ENCODE measurements around the gene MALRD1.

Gene MALRD1

DNA sequence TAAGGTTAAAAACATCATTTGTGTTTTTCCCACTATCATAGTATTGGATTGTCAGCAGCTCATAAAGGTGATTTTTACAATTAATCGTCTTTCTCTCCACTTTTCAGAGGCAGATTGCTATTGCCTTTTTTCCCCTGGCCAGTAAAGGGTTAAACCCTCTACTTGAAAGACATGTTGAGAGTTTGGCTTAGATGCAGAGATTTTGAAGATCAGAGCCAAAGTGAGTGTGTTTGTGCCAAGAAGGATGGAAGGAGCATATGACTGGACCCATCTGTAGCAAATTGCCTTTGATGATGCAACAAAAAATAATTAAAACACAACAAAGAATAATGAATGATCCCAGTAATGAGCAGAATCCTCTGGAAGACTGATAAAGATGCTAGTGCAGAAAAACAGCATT is 373.1 kb downstream of the MALRD1 start:
- TF ChIP-seq SUZ12 (IDR thresholded peaks at IDR 0.05) = no peak
- no peak for TF ChIP-seq HDGF (IDR thresholded peaks at IDR 0.05; ENCODE audit: borderline replicate concordance)
- no peak for TF ChIP-seq L3MBTL2 (conservative IDR thresholded peaks at IDR 0.05)
- no peak for TF ChIP-seq SP1 (IDR thresholded peaks at IDR 0.05)
- TF ChIP-seq LEF1 (IDR thresholded peaks at IDR 0.05; ENCODE audit: borderline replicate concordance) = no peak
- TF ChIP-seq ZNF384 (IDR thresholded peaks at IDR 0.05) = no peak
- no peak for TF ChIP-seq FOXA1 (IDR thresholded peaks at IDR 0.05)
- no peak for TF ChIP-seq PKNOX1 (IDR thresholded peaks at IDR 0.05)
- no peak for TF ChIP-seq TARDBP (IDR thresholded peaks at IDR 0.05)
- no peak for TF ChIP-seq FOXK2 (IDR thresholded peaks at IDR 0.05)
- TF ChIP-seq NFRKB (IDR thresholded peaks at IDR 0.05) = no peak
- no peak for TF ChIP-seq CTBP1 (IDR thresholded peaks at IDR 0.05; ENCODE audit: borderline replicate concordance)
- no peak for TF ChIP-seq BHLHE40 (IDR thresholded peaks at IDR 0.05; ENCODE audit: borderline replicate concordance)
- no peak for TF ChIP-seq ELF4 (IDR thresholded peaks at IDR 0.05)
- no peak for TF ChIP-seq ARNT (IDR thresholded peaks at IDR 0.05)
- TF ChIP-seq FOXM1 (IDR thresholded peaks at IDR 0.05; ENCODE audit: borderline replicate concordance) = no peak
- DNase-seq (ENCODE audit: extremely low spot score) = no peak
- CTCF ChIA-PET = no interaction called here
- POLR2A ChIA-PET = no interaction called here

DNA sequence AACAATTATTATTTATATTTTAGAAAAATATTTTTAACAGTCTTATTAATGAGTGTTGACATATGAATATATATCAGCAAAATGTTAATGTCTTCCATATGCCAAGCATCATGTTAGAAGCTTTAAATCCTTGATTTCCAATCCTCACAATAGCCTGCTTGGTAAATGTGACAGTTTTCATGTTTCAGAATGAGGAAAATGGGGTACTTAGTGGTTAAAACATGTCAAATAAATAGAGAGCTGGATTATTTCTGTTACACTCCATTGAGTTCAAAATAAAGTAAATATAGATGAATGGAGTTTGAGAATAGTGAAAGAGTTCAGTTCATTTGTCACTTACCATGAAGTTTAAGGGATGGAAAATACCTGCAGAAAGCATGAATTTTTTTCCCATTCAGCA is 377.4 kb downstream of the MALRD1 start:
- ChIA-PET CTCF (no interaction called here), POLR2A (no interaction called here)
- TF ChIP-seq SP1 (IDR thresholded peaks at IDR 0.05) (no peak), SUZ12 (IDR thresholded peaks at IDR 0.05) (no peak), ELF4 (IDR thresholded peaks at IDR 0.05) (no peak), HDGF (IDR thresholded peaks at IDR 0.05; ENCODE audit: borderline replicate concordance) (no peak)
- DNase-seq (ENCODE audit: extremely low spot score) = no peak

DNA sequence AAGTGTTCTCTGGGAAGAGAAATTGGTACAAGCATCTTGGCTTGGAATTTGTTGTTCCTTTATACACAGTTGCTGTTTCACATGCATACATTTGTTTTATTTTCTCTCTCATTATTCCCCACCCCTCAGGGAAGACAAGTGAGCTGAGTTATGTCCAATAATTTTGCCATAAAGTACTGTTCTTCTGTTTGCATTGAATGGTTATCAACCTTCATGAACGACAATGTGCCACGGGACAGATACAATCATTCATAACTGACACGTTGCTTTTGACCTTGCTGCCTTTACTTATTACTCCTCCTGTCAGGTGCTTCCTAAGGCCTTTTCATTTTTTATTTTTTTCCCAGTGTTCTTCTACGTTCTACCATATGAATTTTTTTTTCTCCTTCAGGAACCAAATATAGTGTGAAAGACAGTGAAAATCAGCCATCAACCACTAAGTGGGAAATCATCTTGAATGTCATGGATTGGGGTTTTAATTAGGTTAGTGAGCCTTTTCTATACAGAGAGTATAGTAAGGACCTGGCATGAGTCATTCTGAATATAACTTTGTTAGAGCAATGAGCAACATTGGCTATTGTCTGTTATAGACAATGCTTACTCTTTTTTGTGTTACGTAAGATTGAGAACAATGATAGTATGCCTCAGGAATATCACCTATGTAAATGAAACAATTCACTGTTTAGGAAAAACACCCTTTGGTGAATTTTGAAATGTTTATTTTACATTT is 383.2 kb downstream of the MALRD1 start:
- DNase-seq (ENCODE audit: extremely low spot score) = no peak
- CTCF ChIA-PET = no interaction called here
- POLR2A ChIA-PET = no interaction called here
- no peak for TF ChIP-seq TARDBP (IDR thresholded peaks at IDR 0.05)
- TF ChIP-seq SUZ12 (IDR thresholded peaks at IDR 0.05) = no peak
- no peak for TF ChIP-seq FOXM1 (IDR thresholded peaks at IDR 0.05; ENCODE audit: borderline replicate concordance)
- TF ChIP-seq LEF1 (IDR thresholded peaks at IDR 0.05; ENCODE audit: borderline replicate concordance) = no peak
- no peak for TF ChIP-seq PKNOX1 (IDR thresholded peaks at IDR 0.05)
- TF ChIP-seq FOXA1 (IDR thresholded peaks at IDR 0.05) = no peak
- TF ChIP-seq ZNF384 (IDR thresholded peaks at IDR 0.05) = no peak
- TF ChIP-seq HDGF (IDR thresholded peaks at IDR 0.05; ENCODE audit: borderline replicate concordance) = no peak
- TF ChIP-seq FOXK2 (IDR thresholded peaks at IDR 0.05) = no peak
- TF ChIP-seq NFRKB (IDR thresholded peaks at IDR 0.05) = no peak
- no peak for TF ChIP-seq BHLHE40 (IDR thresholded peaks at IDR 0.05; ENCODE audit: borderline replicate concordance)

- TF ChIP-seq SUZ12 (IDR thresholded peaks at IDR 0.05) (no peak), L3MBTL2 (conservative IDR thresholded peaks at IDR 0.05) (no peak)
- no peak for DNase-seq (ENCODE audit: extremely low spot score)
- ChIA-PET POLR2A (no interaction called here), CTCF (no interaction called here)
These were observed 401.3 kb downstream of the MALRD1 start for GRCh38 chr10:19449860-19450259.

DNA sequence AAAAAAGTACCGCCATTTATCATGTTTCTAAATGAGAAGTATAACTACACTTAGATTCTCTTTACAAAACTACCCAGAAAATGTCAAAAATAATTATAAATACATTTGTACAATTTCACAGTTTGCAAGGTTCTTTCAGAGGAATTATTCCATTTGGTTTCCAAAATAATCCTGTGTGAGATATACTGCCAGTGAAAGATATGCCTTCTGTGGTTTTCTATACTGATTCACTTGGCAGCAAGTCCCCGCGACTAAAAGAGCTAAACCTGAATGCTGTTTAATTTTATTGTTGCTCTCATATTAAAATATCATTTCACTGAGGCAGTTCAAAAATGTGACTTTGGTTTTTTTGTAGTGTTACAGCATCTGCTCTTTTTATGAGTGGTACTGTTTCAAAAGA is 402.8 kb downstream of the MALRD1 start:
- TF ChIP-seq ARNT (IDR thresholded peaks at IDR 0.05) (no peak), LEF1 (IDR thresholded peaks at IDR 0.05; ENCODE audit: borderline replicate concordance) (no peak), SUZ12 (IDR thresholded peaks at IDR 0.05) (no peak), L3MBTL2 (conservative IDR thresholded peaks at IDR 0.05) (no peak), ZNF384 (IDR thresholded peaks at IDR 0.05) (no peak), BHLHE40 (IDR thresholded peaks at IDR 0.05; ENCODE audit: borderline replicate concordance) (no peak), CTBP1 (IDR thresholded peaks at IDR 0.05; ENCODE audit: borderline replicate concordance) (no peak), HDGF (IDR thresholded peaks at IDR 0.05; ENCODE audit: borderline replicate concordance) (no peak)
- ChIA-PET POLR2A (no interaction called here), CTCF (no interaction called here)
- DNase-seq (ENCODE audit: extremely low spot score) = no peak

DNA sequence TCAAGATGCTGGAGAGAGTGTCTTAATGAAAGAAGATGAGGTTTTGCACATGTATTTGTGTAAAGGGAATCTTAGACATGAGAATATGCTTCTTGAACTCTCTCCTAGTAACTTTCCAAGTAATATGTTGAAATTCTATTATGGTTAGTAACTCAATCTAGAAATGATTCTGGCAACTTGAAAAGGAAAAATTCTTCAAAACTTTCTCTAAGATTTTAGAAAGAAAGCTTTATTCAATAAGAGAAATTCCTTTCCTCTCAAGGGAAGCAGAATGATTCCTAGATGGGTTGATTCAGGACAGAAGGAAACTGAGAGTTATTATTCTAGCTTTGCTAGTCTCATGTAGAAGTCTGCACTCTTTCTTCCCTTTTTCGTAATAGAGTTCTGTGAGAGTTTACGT is 403.3 kb downstream of the MALRD1 start:
- CTCF ChIA-PET = no interaction called here
- DNase-seq (ENCODE audit: extremely low spot score) = no peak
- POLR2A ChIA-PET = no interaction called here
- TF ChIP-seq L3MBTL2 (conservative IDR thresholded peaks at IDR 0.05) (no peak), FOXA1 (IDR thresholded peaks at IDR 0.05) (no peak), LEF1 (IDR thresholded peaks at IDR 0.05; ENCODE audit: borderline replicate concordance) (no peak)

- POLR2A ChIA-PET = no interaction called here
- DNase-seq (ENCODE audit: extremely low spot score) = no peak
- TF ChIP-seq ELF4 (IDR thresholded peaks at IDR 0.05) = no peak
- TF ChIP-seq FOXA1 (IDR thresholded peaks at IDR 0.05) = no peak
- no peak for TF ChIP-seq TARDBP (IDR thresholded peaks at IDR 0.05)
- no peak for TF ChIP-seq FOXK2 (IDR thresholded peaks at IDR 0.05)
- no peak for TF ChIP-seq NFRKB (IDR thresholded peaks at IDR 0.05)
- TF ChIP-seq SP1 (IDR thresholded peaks at IDR 0.05) = no peak
- TF ChIP-seq BHLHE40 (IDR thresholded peaks at IDR 0.05; ENCODE audit: borderline replicate concordance) = no peak
- no peak for TF ChIP-seq LEF1 (IDR thresholded peaks at IDR 0.05; ENCODE audit: borderline replicate concordance)
- no peak for TF ChIP-seq FOXM1 (IDR thresholded peaks at IDR 0.05; ENCODE audit: borderline replicate concordance)
- TF ChIP-seq ARNT (IDR thresholded peaks at IDR 0.05) = no peak
- no peak for TF ChIP-seq CTBP1 (IDR thresholded peaks at IDR 0.05; ENCODE audit: borderline replicate concordance)
- no peak for TF ChIP-seq ZNF384 (IDR thresholded peaks at IDR 0.05)
- TF ChIP-seq SUZ12 (IDR thresholded peaks at IDR 0.05) = no peak
- no peak for TF ChIP-seq HDGF (IDR thresholded peaks at IDR 0.05; ENCODE audit: borderline replicate concordance)
- TF ChIP-seq L3MBTL2 (conservative IDR thresholded peaks at IDR 0.05) = no peak
- TF ChIP-seq PKNOX1 (IDR thresholded peaks at IDR 0.05) = no peak
- CTCF ChIA-PET = interaction anchor here (0.6 kb wide), 1 partner anchor 1064 kb away, joined by 4 read pairs; no protein-coding TSS in a partner anchor
These were observed 405.4 kb downstream of the MALRD1 start for GRCh38 chr10:19453967-19454366.

All from HEK293T (cell line).